22Rv1 (cell line): Measurements from ENCODE around the gene MZB1.

Experiments
- ZFX ChIP-seq: fragments of 450-650 bp; IDR thresholded peaks from 2 replicates; pipeline ENCODE4 v1.6.1; 2017; ENCODE audit warnings: antibody characterized with exemption, borderline replicate concordance
- TF ChIP-seq, protein P1 (sequence below): fragments of 450-650 bp; IDR thresholded peaks from 2 replicates; pipeline ENCODE4 v1.5.1; 2017; ENCODE audit warnings: mild to moderate bottlenecking

DNA sequence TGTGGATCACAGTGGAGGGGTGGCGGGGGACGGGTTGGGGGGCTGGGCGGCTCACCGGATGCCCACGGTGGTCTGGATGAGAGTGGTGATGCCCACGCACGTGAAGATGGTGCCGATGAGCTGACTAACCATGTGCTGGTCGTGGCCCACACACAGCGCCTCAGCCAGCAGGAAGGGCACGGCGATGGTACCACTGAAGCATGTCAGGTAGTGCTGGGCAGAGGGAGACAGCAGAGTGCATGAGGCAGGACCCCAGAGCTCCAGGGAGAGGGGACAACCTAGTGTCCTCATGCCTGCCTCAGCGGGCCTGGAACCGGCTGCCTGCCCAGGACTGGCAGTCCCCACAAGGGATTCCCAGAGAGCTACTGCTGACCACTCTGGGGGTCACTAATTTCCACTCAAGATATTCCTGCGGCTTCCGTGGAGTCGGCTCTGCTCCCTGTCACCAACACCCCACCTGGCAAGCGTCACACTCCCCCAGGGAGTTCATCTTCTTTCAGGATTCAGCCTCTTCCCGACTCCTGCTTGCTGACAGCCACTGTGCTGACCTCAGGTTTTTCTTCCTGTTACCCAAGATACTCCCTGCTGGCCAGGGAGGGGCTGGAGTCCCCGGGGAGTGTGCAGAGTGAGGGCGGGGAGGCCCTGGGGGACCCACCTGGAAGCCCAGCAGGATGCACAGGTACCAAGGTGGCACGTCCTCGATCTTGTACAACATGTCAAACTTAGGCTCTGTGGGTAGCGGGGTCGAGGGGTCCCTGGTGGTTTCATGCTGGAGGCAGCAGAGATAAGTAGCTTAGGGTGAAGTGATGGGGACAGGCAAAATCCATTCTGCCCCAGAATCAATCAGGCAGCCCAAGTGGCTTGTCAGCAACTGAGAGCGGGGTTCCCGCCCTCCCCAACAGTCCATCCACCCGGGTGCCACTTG lies 7.6 kb downstream of the MZB1 start:
- TF ChIP-seq, protein P1, sequence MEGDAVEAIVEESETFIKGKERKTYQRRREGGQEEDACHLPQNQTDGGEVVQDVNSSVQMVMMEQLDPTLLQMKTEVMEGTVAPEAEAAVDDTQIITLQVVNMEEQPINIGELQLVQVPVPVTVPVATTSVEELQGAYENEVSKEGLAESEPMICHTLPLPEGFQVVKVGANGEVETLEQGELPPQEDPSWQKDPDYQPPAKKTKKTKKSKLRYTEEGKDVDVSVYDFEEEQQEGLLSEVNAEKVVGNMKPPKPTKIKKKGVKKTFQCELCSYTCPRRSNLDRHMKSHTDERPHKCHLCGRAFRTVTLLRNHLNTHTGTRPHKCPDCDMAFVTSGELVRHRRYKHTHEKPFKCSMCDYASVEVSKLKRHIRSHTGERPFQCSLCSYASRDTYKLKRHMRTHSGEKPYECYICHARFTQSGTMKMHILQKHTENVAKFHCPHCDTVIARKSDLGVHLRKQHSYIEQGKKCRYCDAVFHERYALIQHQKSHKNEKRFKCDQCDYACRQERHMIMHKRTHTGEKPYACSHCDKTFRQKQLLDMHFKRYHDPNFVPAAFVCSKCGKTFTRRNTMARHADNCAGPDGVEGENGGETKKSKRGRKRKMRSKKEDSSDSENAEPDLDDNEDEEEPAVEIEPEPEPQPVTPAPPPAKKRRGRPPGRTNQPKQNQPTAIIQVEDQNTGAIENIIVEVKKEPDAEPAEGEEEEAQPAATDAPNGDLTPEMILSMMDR = no peak
- TF ChIP-seq ZFX = no peak
